H9 (cell line): ENCODE results near the gene MPG. TPM values are rescaled to one million over a fixed set of nuclear protein-coding genes. Genes with fewer than 3 reads are reported as not detected.
A peak's percentile ranks its signal among the peaks of the same experiment; 100 is the strongest.

ENCODE experiments used
- DNase-seq: peaks from one replicate; pipeline ENCODE4 v3.0.0-alpha.2; 2017
- H2AFZ ChIP-seq: one replicate; pipeline ENCODE4 v1.6.1; 2013; ENCODE audit warnings: mild to moderate bottlenecking, low read length, control low read depth, moderate library complexity
- H2AK5ac ChIP-seq: 2 replicates; pipeline ENCODE4 v1.6.1; 2013; ENCODE audit warnings: low read length, control low read depth, mixed read lengths; ENCODE audit not compliant: insufficient read length
- H2BK120ac ChIP-seq: one replicate; pipeline ENCODE4 v1.6.1; 2013; ENCODE audit warnings: low read depth, mild to moderate bottlenecking, low read length, control low read depth, inconsistent platforms; ENCODE audit not compliant: poor library complexity, severe bottlenecking
- H2BK12ac ChIP-seq: 2 replicates; pipeline ENCODE4 v1.6.1; 2013; ENCODE audit warnings: low read length, control low read depth, mixed read lengths, low read depth; ENCODE audit not compliant: insufficient read length
- H2BK15ac ChIP-seq: 2 replicates; pipeline ENCODE4 v1.6.1; 2013; ENCODE audit warnings: low read depth, low read length, control low read depth
- H2BK20ac ChIP-seq: one replicate; pipeline ENCODE4 v1.6.1; 2013; ENCODE audit warnings: low read depth, mild to moderate bottlenecking, low read length, control low read depth, inconsistent platforms; ENCODE audit not compliant: poor library complexity, severe bottlenecking
- H2BK5ac ChIP-seq: 2 replicates; pipeline ENCODE4 v1.6.1; 2013; ENCODE audit warnings: low read length, control low read depth, mixed read lengths; ENCODE audit not compliant: insufficient read length
- H3K14ac ChIP-seq: 2 replicates; pipeline ENCODE4 v1.6.1; 2013; ENCODE audit warnings: low read length, control low read depth; ENCODE audit not compliant: insufficient read depth
- H3K18ac ChIP-seq: 2 replicates; pipeline ENCODE4 v1.6.1; 2013; ENCODE audit warnings: low read depth, mild to moderate bottlenecking, mixed read lengths, low read length, control low read depth; ENCODE audit not compliant: insufficient read length
- H3K23ac ChIP-seq: 2 replicates; pipeline ENCODE4 v1.6.1; 2013; ENCODE audit warnings: low read length, control low read depth, mixed read lengths, low read depth; ENCODE audit not compliant: insufficient read length
- H3K23me2 ChIP-seq: 2 replicates; pipeline ENCODE4 v1.6.1; 2013; ENCODE audit warnings: low read depth, mild to moderate bottlenecking, mixed read lengths, low read length, control low read depth; ENCODE audit not compliant: insufficient read length, poor library complexity, severe bottlenecking
- H3K27ac ChIP-seq: 2 replicates; pipeline ENCODE4 v1.5.1; 2013; ENCODE audit warnings: low read length, control low read depth, mixed read lengths, low read depth; ENCODE audit not compliant: insufficient read length
- H3K27me3 ChIP-seq: 2 replicates; pipeline ENCODE4 v1.6.1; 2013; ENCODE audit warnings: low read length, control low read depth, inconsistent platforms; ENCODE audit not compliant: insufficient read depth
- H3K4ac ChIP-seq: 2 replicates; pipeline ENCODE4 v1.6.1; 2013; ENCODE audit warnings: low read depth, mild to moderate bottlenecking, control low read depth, inconsistent platforms, low read length, moderate library complexity
- H3K4me1 ChIP-seq: 2 replicates; pipeline ENCODE4 v1.6.1; 2013; ENCODE audit warnings: low read length, control low read depth, inconsistent platforms; ENCODE audit not compliant: insufficient read depth
- H3K4me2 ChIP-seq: 2 replicates; pipeline ENCODE4 v1.6.1; 2013; ENCODE audit warnings: low read length, control low read depth, mixed read lengths; ENCODE audit not compliant: insufficient read length, insufficient read depth
- H3K56ac ChIP-seq: 2 replicates; pipeline ENCODE4 v1.6.1; 2013; ENCODE audit warnings: low read depth, mild to moderate bottlenecking, mixed read lengths, low read length, control low read depth; ENCODE audit not compliant: insufficient read length
- H3K79me1 ChIP-seq: 2 replicates; pipeline ENCODE4 v1.6.1; 2013; ENCODE audit warnings: low read depth, mild to moderate bottlenecking, moderate library complexity, low read length, control low read depth, inconsistent platforms; ENCODE audit not compliant: insufficient read depth, poor library complexity, severe bottlenecking
- H3K79me2 ChIP-seq: 2 replicates; pipeline ENCODE4 v1.6.1; 2013; ENCODE audit warnings: low read length, control low read depth, inconsistent platforms; ENCODE audit not compliant: insufficient read depth
- H3K9ac ChIP-seq: 2 replicates; pipeline ENCODE4 v1.6.1; 2013; ENCODE audit warnings: low read length, control low read depth, mixed read lengths; ENCODE audit not compliant: insufficient read length; ENCODE audit errors: extremely low read depth
- H3K9me3 ChIP-seq: one replicate; pipeline ENCODE4 v1.6.1; 2013; ENCODE audit warnings: low read depth, low read length, inconsistent platforms; ENCODE audit not compliant: control insufficient read depth
- H3T11ph ChIP-seq: one replicate; pipeline ENCODE4 v1.6.1; 2013; ENCODE audit warnings: mild to moderate bottlenecking, low read length, control low read depth, inconsistent platforms
- H4K20me1 ChIP-seq: one replicate; pipeline ENCODE4 v1.6.1; 2013; ENCODE audit not compliant: control insufficient read depth, insufficient read length, insufficient read depth
- H4K5ac ChIP-seq: 2 replicates; pipeline ENCODE4 v1.6.1; 2013; ENCODE audit warnings: low read depth, mild to moderate bottlenecking, mixed read lengths, low read length, control low read depth; ENCODE audit not compliant: insufficient read length
- H4K8ac ChIP-seq: replicated peaks from 2 replicates; pipeline ENCODE4 v1.6.1; 2013; ENCODE audit warnings: low read length, control low read depth, mixed read lengths, low read depth; ENCODE audit not compliant: insufficient read length
- H4K91ac ChIP-seq: 2 replicates; pipeline ENCODE4 v1.6.1; 2013; ENCODE audit warnings: low read depth, mild to moderate bottlenecking, moderate library complexity, mixed read lengths, low read length, control low read depth; ENCODE audit not compliant: insufficient read length
- H3K27ac Mint-ChIP-seq, 3 experiments: 2 replicates in 2 of 3; 3 replicates in 1 of 3; pipeline ENCODE4 v1.8.0; 2020 to 2021; ENCODE audit warnings: mixed read lengths in 3 of 3, mild to moderate bottlenecking in 1 of 3, moderate library complexity in 1 of 3
- H3K27me3 Mint-ChIP-seq: 2 replicates; pipeline ENCODE4 v1.8.0; 2021; ENCODE audit warnings: low read depth, mild to moderate bottlenecking, moderate library complexity, mixed read lengths
- H3K36me3 Mint-ChIP-seq, 3 experiments: 2 replicates in 2 of 3; 3 replicates in 1 of 3; pipeline ENCODE4 v1.8.0; 2020 to 2021; ENCODE audit warnings: low read depth in 3 of 3, mixed read lengths in 3 of 3; ENCODE audit not compliant: insufficient read depth in 1 of 3
- H3K4me1 Mint-ChIP-seq, 2 experiments: 2 replicates each; pipeline ENCODE4 v1.8.0; 2020; ENCODE audit warnings: mixed read lengths in 2 of 2
- H3K4me3 Mint-ChIP-seq, 2 experiments: 2 replicates in 1 of 2; 3 replicates in 1 of 2; pipeline ENCODE4 v1.8.0; 2020 to 2021; ENCODE audit warnings: mild to moderate bottlenecking in 2 of 2, mixed read lengths in 2 of 2, moderate library complexity in 1 of 2
- H3K9me3 Mint-ChIP-seq, 2 experiments: 2 replicates in 1 of 2; 3 replicates in 1 of 2; pipeline ENCODE4 v1.8.0; 2020; ENCODE audit warnings: mild to moderate bottlenecking in 2 of 2, mixed read lengths in 2 of 2, moderate library complexity in 1 of 2
- WGBS: extraction: QIAGEN DNeasy Blood & Tissue Kit; methylation state at CpG from one replicate; pipeline ENCODE4 v1.1.7; 2013; ENCODE audit warnings: missing lambda C conversion rate, low lambda C conversion rate, mixed read lengths; ENCODE audit not compliant: insufficient read length; ENCODE audit errors: extremely low coverage; 5-methylcytosine and 5-hydroxymethylcytosine counted together
- total RNA-seq: library from RNA; stranded (reverse); gene quantifications from 2 replicates; pipeline ENCODE4 v1.2.1, GENCODE V29; 2021
- TF ChIP-seq, protein P1 (sequence below): fragments of 200-600 bp; sonication (generic); conservative IDR thresholded peaks from 3 replicates; pipeline ENCODE4 v1.8.0; 2021; ENCODE audit warnings: antibody characterized with exemption, mild to moderate bottlenecking

Gene MPG
- total RNA-seq, 1 experiment from 2014 or later: 39.1 TPM

DNA sequence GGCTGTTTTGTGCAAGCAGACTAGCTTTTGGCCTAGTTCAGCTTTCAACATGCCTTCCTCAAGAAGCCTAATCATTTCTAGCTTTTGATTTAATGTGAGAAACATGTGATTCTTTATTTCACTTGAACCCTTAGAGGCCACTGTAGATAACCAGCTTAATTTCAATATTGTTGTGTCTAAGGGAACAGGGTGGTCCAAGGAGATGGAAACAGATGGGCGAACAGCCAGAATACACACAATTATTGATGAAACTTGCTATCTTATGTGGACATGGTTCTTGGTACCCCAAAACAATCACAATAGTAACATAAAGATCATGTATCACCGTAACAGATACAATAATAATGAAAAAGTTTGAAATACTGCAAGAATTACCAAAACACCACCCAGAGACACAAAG lies 55.7 kb downstream of the MPG start:
- Histone ChIP-seq H3K14ac (no peak overlapping the region), H3K27ac (no peak overlapping the region), H2BK20ac (no peak overlapping the region), H3T11ph (no peak overlapping the region), H3K56ac (no peak overlapping the region), H3K79me1 (peaks cover 4% of the 10 kb centered on the region), H2AFZ (no peak overlapping the region), H3K23ac (no peak overlapping the region), H3K4me1 (no peaks in the 10 kb centered on the region), H4K8ac (no peak overlapping the region), H3K4ac (no peak overlapping the region), H2BK120ac (no peak overlapping the region), H3K9ac (no peak overlapping the region), H3K4me2 (no peak overlapping the region), H4K20me1 (no peaks in the 10 kb centered on the region), H2AK5ac (no peak overlapping the region), H3K18ac (no peak overlapping the region), H2BK12ac (no peak overlapping the region), H4K5ac (no peak overlapping the region), H4K91ac (no peak overlapping the region), H3K9me3 (no peaks in the 10 kb centered on the region), H2BK15ac (no peak overlapping the region), H3K23me2 (no peaks in the 10 kb centered on the region), H2BK5ac (no peak overlapping the region), H3K79me2 (no peaks in the 10 kb centered on the region), H3K27me3 (no peaks in the 10 kb centered on the region)
- Mint-ChIP-seq H3K27me3 (no peaks in the 10 kb centered on the region), H3K27ac (peak overlapping the region in 1 of 3 experiments; percentile 55; a peak in 1 of 7 replicates), H3K4me1 (peaks cover 0 to 2% of the 10 kb centered on the region in 2 experiments; a peak in 1 of 4 replicates), H3K9me3 (no peaks in the 10 kb centered on the region), H3K36me3 (0 out of 7 replicates have a peak, but pooled peaks cover 0 to 2% (median 0%) of the 10 kb centered on the region in 3 experiments), H3K4me3 (no peak overlapping the region)
- TF ChIP-seq, protein P1, sequence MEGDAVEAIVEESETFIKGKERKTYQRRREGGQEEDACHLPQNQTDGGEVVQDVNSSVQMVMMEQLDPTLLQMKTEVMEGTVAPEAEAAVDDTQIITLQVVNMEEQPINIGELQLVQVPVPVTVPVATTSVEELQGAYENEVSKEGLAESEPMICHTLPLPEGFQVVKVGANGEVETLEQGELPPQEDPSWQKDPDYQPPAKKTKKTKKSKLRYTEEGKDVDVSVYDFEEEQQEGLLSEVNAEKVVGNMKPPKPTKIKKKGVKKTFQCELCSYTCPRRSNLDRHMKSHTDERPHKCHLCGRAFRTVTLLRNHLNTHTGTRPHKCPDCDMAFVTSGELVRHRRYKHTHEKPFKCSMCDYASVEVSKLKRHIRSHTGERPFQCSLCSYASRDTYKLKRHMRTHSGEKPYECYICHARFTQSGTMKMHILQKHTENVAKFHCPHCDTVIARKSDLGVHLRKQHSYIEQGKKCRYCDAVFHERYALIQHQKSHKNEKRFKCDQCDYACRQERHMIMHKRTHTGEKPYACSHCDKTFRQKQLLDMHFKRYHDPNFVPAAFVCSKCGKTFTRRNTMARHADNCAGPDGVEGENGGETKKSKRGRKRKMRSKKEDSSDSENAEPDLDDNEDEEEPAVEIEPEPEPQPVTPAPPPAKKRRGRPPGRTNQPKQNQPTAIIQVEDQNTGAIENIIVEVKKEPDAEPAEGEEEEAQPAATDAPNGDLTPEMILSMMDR: no peak
- no CpG with 5 or more reads among the region's 2 CpGs for WGBS
- DNase-seq: no peak

Other genes with a start within 250 kb of the MPG start
- 53.6 and 56.6 TPM in 2 replicates for gene POLR3K, start 24.6 kb upstream of the MPG start, total RNA-seq
- 75.3 and 78.5 TPM in 2 replicates for gene SNRNP25, start 24.4 kb upstream of the MPG start, total RNA-seq
- gene RHBDF1, start 5.6 kb upstream of the MPG start, total RNA-seq: 34.6 and 35.7 TPM in 2 replicates
- gene NPRL3, start 60.4 kb downstream of the MPG start, total RNA-seq: 36.9 and 37.1 TPM in 2 replicates
- not detected in 2 replicates for gene HBZ, start 74.4 kb downstream of the MPG start, total RNA-seq
- not detected in 2 replicates for gene HBM, start 87.8 kb downstream of the MPG start, total RNA-seq
- gene HBA2, start 94.7 kb downstream of the MPG start, total RNA-seq: 4.3 TPM in 1 of 2 replicates, not detected in the other
- 2.0 and 7.2 TPM in 2 replicates for gene HBA1, start 98.5 kb downstream of the MPG start, total RNA-seq
- 3.5 and 4.4 TPM in 2 replicates for gene HBQ1, start 102.2 kb downstream of the MPG start, total RNA-seq
- 128 and 137 TPM in 2 replicates for gene LUC7L, start 151.2 kb downstream of the MPG start, total RNA-seq
- 94.9 and 98.8 TPM in 2 replicates for gene FAM234A, start 156.6 kb downstream of the MPG start, total RNA-seq
- gene RGS11, start 197.7 kb downstream of the MPG start, total RNA-seq: 2.9 and 3.4 TPM in 2 replicates
- gene ARHGDIG, start 202.4 kb downstream of the MPG start, total RNA-seq: 4.2 and 5.9 TPM in 2 replicates
- 1.1 and 1.4 TPM in 2 replicates for gene PDIA2, start 204.9 kb downstream of the MPG start, total RNA-seq